Muscle layer of duodenum (tissue), 2 donors: ENCODE measurements around the gene NTM.

Source experiments
- H3K27ac ChIP-seq: one replicate; pipeline ENCODE4 v1.7.0; 2013; ENCODE audit warnings: mild to moderate bottlenecking, low read length
- H3K27me3 ChIP-seq: one replicate; pipeline ENCODE4 v1.7.0; 2013; ENCODE audit warnings: low read depth, mild to moderate bottlenecking, control low read depth, low read length
- H3K36me3 ChIP-seq, 2 donors: one replicate each; pipeline ENCODE4 v1.7.0; 2013; ENCODE audit warnings: low read length in 2 of 2, control low read depth in 1 of 2, mild to moderate bottlenecking in 1 of 2; ENCODE audit not compliant: insufficient read depth in 2 of 2, control insufficient read depth in 1 of 2
- H3K4me1 ChIP-seq, 2 donors: one replicate each; pipeline ENCODE4 v1.7.0; 2013; ENCODE audit warnings: low read length in 2 of 2, mild to moderate bottlenecking in 2 of 2, control low read depth in 1 of 2, moderate library complexity in 1 of 2; ENCODE audit not compliant: insufficient read depth in 2 of 2, control insufficient read depth in 1 of 2
- H3K4me3 ChIP-seq, 2 donors: one replicate each; pipeline ENCODE4 v1.7.0; 2013; ENCODE audit warnings: low read length in 2 of 2, low read depth in 1 of 2, mild to moderate bottlenecking in 1 of 2
- H3K9me3 ChIP-seq, 2 donors: one replicate each; pipeline ENCODE4 v1.7.0; 2013; ENCODE audit warnings: low read length in 2 of 2, control low read depth in 1 of 2, mild to moderate bottlenecking in 1 of 2; ENCODE audit not compliant: control insufficient read depth in 1 of 2
- donor health status: healthy.

The NTM gene

GRCh38 chr11:132253469-132254264, 883.3 kb downstream of the NTM start:
- Histone ChIP-seq H3K36me3 (no peaks in the 10 kb centered on the region), H3K9me3 (no peaks in the 10 kb centered on the region), H3K27ac (no peak overlapping the region), H3K4me3 (no peak overlapping the region), H3K27me3 (no peaks in the 10 kb centered on the region), H3K4me1 (peaks cover 0 to 7% of the 10 kb centered on the region in 2 donors)

DNA sequence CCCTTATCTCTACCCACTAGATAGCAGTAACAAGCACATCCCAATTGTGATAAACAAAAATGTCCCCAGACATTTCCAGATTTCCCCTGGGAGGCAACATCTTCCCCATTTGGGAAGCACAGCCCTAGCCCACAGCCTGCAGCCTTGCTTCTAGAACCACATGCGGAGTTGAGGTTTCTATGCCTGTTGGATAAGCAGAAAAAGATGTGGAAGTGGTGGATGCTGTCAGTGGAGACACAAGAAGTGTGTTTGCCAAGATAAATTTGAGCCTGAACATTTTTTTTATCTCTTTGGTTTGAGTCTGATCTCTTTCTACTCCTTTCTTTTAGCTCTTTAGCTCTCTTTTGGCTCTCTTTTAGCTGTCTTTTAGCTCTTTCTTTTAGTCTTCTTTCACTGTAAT, 884.5 kb downstream of the NTM start:
- H3K27me3 ChIP-seq = no peaks in the 10 kb centered on the region
- H3K4me3 ChIP-seq = no peak overlapping the region
- H3K36me3 ChIP-seq = no peaks in the 10 kb centered on the region
- no peak overlapping the region for H3K27ac ChIP-seq
- H3K4me1 ChIP-seq = no peaks in the 10 kb centered on the region
- no peaks in the 10 kb centered on the region for H3K9me3 ChIP-seq

DNA sequence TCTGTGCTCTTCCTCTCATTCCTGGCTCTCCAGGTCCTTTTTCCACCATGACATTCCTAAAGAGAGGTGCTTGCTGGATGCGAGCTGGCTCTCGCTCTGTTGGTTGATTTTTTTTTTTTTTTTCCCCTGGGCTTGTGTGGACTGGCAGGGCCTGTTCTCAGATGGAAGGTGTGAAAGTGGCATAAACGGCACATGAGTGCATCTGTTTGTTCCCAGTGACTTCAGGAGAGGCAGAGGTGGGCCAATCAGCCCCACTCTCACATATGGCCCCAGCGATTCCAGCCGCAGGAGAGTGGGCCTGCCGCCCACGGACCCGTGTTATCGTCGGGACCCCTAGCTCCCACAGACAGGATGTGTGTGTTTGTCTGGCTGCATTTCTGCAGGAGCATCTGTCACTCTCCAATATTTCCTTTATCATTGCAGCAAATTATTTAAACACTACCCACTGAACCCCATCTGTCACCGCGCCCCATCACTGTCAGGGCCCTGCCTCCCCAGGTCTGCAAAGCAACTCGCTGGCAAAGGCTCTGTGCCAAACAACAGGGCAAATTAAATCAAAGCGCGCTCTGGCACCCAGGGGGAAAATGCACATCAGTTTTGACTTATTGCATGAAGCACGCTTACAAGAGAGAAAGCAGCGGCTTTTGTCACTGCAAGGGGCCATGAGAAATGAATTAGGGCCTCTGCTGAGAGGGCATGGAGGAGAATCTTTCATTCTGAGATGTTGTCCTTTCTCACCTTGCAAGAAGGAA, 886.3 kb downstream of the NTM start:
- no peaks in the 10 kb centered on the region for H3K36me3 ChIP-seq
- no peaks in the 10 kb centered on the region for H3K4me1 ChIP-seq
- H3K9me3 ChIP-seq = no peaks in the 10 kb centered on the region
- H3K4me3 ChIP-seq = no peak overlapping the region
- H3K27ac ChIP-seq = no peak overlapping the region
- H3K27me3 ChIP-seq = no peaks in the 10 kb centered on the region

DNA sequence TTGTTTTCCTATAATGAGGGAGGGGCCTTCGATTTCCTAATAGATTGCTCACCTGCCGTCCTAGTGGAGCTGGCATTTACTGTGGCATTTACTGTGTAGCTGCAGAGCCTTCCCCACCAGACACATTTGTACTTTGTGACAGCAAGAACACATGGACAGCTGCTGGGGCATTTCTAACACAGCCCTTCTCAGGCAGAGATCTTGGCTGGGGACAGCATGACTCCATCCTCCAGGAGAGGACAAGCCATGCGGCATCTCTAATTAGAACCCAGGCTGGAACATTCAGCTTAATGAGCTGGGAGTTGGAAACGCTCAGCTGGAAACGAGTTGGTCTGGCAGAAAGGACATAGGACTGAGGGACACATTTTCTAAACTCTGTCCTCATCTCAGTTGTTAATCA, 887.5 kb downstream of the NTM start:
- Histone ChIP-seq H3K27ac (no peak overlapping the region), H3K36me3 (no peaks in the 10 kb centered on the region), H3K4me3 (no peak overlapping the region)

GRCh38 chr11:132258875-132259274, 888.5 kb downstream of the NTM start:
- H3K27me3 ChIP-seq = no peaks in the 10 kb centered on the region
- no peaks in the 10 kb centered on the region for H3K36me3 ChIP-seq
- no peak overlapping the region for H3K27ac ChIP-seq
- no peak overlapping the region for H3K4me3 ChIP-seq
- no peaks in the 10 kb centered on the region for H3K9me3 ChIP-seq
- H3K4me1 ChIP-seq = no peaks in the 10 kb centered on the region

More for the DNA sequence above, 887.5 kb downstream of the NTM start:
- Histone ChIP-seq H3K27me3 (no peaks in the 10 kb centered on the region), H3K4me1 (no peaks in the 10 kb centered on the region), H3K9me3 (no peaks in the 10 kb centered on the region)

- no peaks in the 10 kb centered on the region for H3K4me1 ChIP-seq
- H3K4me3 ChIP-seq = no peak overlapping the region
- no peaks in the 10 kb centered on the region for H3K9me3 ChIP-seq
- H3K27me3 ChIP-seq = no peaks in the 10 kb centered on the region
- no peaks in the 10 kb centered on the region for H3K36me3 ChIP-seq
- no peak overlapping the region for H3K27ac ChIP-seq
Observed at GRCh38 chr11:132260636-132261035, 890.2 kb downstream of the NTM start.

- Histone ChIP-seq H3K27ac (no peak overlapping the region), H3K9me3 (no peaks in the 10 kb centered on the region), H3K4me3 (no peak overlapping the region), H3K27me3 (no peaks in the 10 kb centered on the region), H3K36me3 (no peaks in the 10 kb centered on the region), H3K4me1 (no peaks in the 10 kb centered on the region)
Observed at GRCh38 chr11:132263241-132263640, 892.8 kb downstream of the NTM start.

GRCh38 chr11:132263875-132264274, 893.5 kb downstream of the NTM start:
- no peak overlapping the region for H3K4me3 ChIP-seq
- H3K27ac ChIP-seq = no peak overlapping the region
- no peaks in the 10 kb centered on the region for H3K36me3 ChIP-seq
- no peaks in the 10 kb centered on the region for H3K9me3 ChIP-seq
- H3K4me1 ChIP-seq = no peaks in the 10 kb centered on the region
- H3K27me3 ChIP-seq = no peaks in the 10 kb centered on the region

DNA sequence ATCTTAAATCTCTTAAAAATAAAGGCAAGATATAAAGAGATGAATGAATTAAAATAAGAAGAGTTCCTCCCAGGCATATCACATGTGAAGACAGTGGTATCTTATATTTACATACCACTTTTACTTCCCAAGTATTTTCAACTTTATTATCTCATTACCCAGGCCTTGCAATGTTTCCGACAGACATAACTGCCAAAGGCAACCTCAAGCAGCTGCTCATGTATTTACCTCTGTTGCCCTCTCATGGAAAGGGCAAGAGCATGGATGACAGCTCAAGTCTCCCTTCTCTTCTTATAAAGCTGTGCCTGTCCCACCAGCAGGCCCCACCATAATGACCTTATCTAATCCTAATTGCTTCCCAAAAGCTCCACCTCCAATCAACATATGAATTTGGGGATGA, 894.2 kb downstream of the NTM start:
- no peak overlapping the region for H3K4me3 ChIP-seq
- H3K27me3 ChIP-seq = no peaks in the 10 kb centered on the region
- no peaks in the 10 kb centered on the region for H3K36me3 ChIP-seq
- no peaks in the 10 kb centered on the region for H3K4me1 ChIP-seq
- no peaks in the 10 kb centered on the region for H3K9me3 ChIP-seq
- no peak overlapping the region for H3K27ac ChIP-seq

DNA sequence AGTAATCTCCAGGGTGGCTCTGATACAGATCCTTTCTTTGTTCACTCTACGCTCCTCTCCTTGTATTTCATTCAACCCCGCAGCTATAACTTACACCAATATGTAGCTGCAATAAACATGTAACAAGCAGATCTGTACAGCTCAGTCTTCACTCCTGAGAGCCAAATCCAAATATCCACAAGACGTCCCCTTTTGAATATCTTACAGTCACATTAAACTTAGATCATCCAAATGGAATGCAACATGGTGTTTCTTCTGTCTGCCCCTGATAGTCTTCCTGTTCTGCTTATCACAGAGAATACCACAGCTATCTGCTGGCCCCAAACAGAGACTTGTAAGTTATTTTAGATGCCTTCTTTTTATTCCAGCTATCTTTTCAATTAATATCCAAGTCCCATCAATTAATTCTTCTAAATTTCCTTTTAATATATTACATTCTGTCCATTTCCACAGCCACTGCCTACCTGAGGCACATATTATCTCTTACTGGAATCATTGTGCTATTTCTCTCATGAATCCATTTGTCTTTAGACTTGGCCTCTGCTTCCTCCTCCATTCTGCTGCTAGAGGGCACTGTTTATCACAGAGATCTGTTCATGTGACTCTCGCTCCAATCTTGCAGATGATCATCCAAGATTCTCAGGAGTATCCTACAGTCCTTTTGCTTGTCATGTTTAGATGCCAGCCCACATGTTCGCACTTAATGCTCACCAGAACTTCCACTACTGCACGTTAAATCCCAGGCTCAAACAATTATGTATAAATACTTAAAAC, 908.6 kb downstream of the NTM start:
- Histone ChIP-seq H3K27ac (no peak overlapping the region), H3K36me3 (no peaks in the 10 kb centered on the region), H3K27me3 (no peaks in the 10 kb centered on the region), H3K4me3 (no peak overlapping the region), H3K4me1 (no peaks in the 10 kb centered on the region), H3K9me3 (no peaks in the 10 kb centered on the region)

DNA sequence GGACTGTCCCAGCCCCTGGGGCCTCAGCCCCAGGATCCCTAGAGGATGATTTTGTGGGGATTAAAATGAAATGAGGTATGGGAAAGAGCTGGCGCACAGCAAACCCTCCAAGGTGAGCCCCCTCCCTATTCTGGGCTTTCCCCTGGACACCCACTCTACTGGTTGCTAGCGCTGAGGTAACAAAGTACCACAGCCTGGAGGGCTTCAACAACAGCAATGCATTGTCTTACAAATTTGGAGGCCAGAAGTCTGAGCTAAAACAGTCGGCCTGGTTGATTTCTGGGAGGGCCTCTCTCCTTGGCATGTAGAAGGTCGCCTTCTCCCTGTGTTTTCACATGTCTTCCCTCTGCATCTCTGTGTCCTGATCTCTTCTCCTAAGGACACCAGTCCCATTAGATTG, 913.6 kb downstream of the NTM start:
- Histone ChIP-seq H3K4me1 (peaks cover 0 to 20% of the 10 kb centered on the region in 2 donors), H3K9me3 (no peaks in the 10 kb centered on the region), H3K27me3 (no peaks in the 10 kb centered on the region), H3K36me3 (no peaks in the 10 kb centered on the region), H3K4me3 (no peak overlapping the region), H3K27ac (no peak overlapping the region)
